B cell (primary cell): ENCODE data around the gene TIAM1. TPM values are rescaled to one million over a fixed set of nuclear protein-coding genes. Genes with fewer than 3 reads are reported as not detected.

Source experiments
- ATAC-seq: fragments of 200-7000 bp; cut with Tn5 transposase; one replicate; pipeline ENCODE4 v1.10.0; 2021; ENCODE audit warnings: low read depth, mild to moderate bottlenecking, moderate number of reproducible peaks, moderate library complexity
- CTCF ChIA-PET: fragments of 350-600 bp; sonication (Branson Sonifier 250); formaldehyde crosslinking; loops from one replicate; lab custom pipeline; 2021; ENCODE audit warnings: antibody characterized with exemption, inconsistent platforms; lab: Charles Lee
- POLR2A ChIA-PET: fragments of 350-600 bp; sonication (Branson Sonifier 250); formaldehyde crosslinking; loops from one replicate; lab custom pipeline; 2021; ENCODE audit warnings: antibody characterized with exemption; lab: Charles Lee
- DNase-seq: peaks from one replicate; pipeline ENCODE4 v3.0.0; 2013
- H2AFZ ChIP-seq: 2 replicates; pipeline ENCODE4 v1.6.1; 2012; ENCODE audit warnings: mild to moderate bottlenecking, low read depth, low read length; ENCODE audit not compliant: insufficient read depth, poor library complexity, severe bottlenecking
- H3K27ac ChIP-seq, 2 donors: 1 replicate in 1 of 2; 2 replicates in 1 of 2; pipeline ENCODE4 v1.5.1; 2012 to 2013; ENCODE audit warnings: low read length in 2 of 2, mild to moderate bottlenecking in 2 of 2, moderate library complexity in 1 of 2
- H3K27me3 ChIP-seq, 4 experiments: fragments of 200-600 bp in 1 of 4; sonication (generic) in 1 of 4; replicated peaks in 1 of 4; 1 replicate in 2 of 4; 2 replicates in 2 of 4; pipeline versions ENCODE4 v1.6.1 to v1.7.0; 2013 to 2016; ENCODE audit warnings: low read length in 3 of 4, mild to moderate bottlenecking in 2 of 4, mixed read lengths in 1 of 4, moderate library complexity in 1 of 4; ENCODE audit not compliant: insufficient read depth in 4 of 4, control insufficient read depth in 3 of 4; ENCODE audit errors: control extremely low read depth in 1 of 4
- H3K36me3 ChIP-seq, 2 experiments: replicated peaks in 1 of 2; 1 replicate in 1 of 2; 2 replicates in 1 of 2; pipeline versions ENCODE4 v1.6.1 to v1.7.1; 2013; ENCODE audit warnings: low read length in 1 of 2; ENCODE audit not compliant: insufficient read depth in 2 of 2, control insufficient read depth in 1 of 2; ENCODE audit errors: control extremely low read depth in 1 of 2, extremely low read depth in 1 of 2
- H3K4me1 ChIP-seq, 2 donors: fragments of 200-600 bp in 1 of 2; sonication (generic) in 1 of 2; 1 replicate in 1 of 2; 2 replicates in 1 of 2; pipeline versions ENCODE4 v1.5.1 to v1.6.1; 2013 to 2017; ENCODE audit warnings: low read length in 2 of 2; ENCODE audit not compliant: control insufficient read depth in 2 of 2, insufficient read depth in 2 of 2
- H3K4me2 ChIP-seq: replicated peaks from 2 replicates; pipeline ENCODE3; 2012; ENCODE audit warnings: mild to moderate bottlenecking, low read depth, low read length; ENCODE audit not compliant: poor library complexity, severe bottlenecking
- H3K4me3 ChIP-seq, 5 experiments: fragments of 200-600 bp in 1 of 5; sonication (generic) in 1 of 5; 1 replicate in 3 of 5; 2 replicates in 2 of 5; pipeline versions ENCODE4 v1.5.1 to v1.7.0; 2011 to 2016; ENCODE audit warnings: low read length in 4 of 5, mild to moderate bottlenecking in 4 of 5, low read depth in 2 of 5, control low read depth in 1 of 5, moderate library complexity in 1 of 5; ENCODE audit not compliant: insufficient read depth in 1 of 5; ENCODE audit errors: control extremely low read depth in 1 of 5, extremely low read depth in 1 of 5
- H3K79me2 ChIP-seq: fragments of 200-600 bp; sonication (generic); one replicate; pipeline ENCODE4 v1.6.0; 2016; ENCODE audit warnings: low read length; ENCODE audit not compliant: control insufficient read depth, insufficient read depth
- H3K9ac ChIP-seq: fragments of 200-600 bp; sonication (generic); 2 replicates; pipeline ENCODE4 v1.6.1; 2017; ENCODE audit warnings: mild to moderate bottlenecking, low read length, moderate library complexity
- H3K9me3 ChIP-seq, 3 donors: one replicate each; pipeline versions ENCODE4 v1.6.1 to v1.7.1; 2013; ENCODE audit warnings: low read length in 2 of 3; ENCODE audit not compliant: control insufficient read depth in 2 of 3, insufficient read depth in 1 of 3; ENCODE audit errors: control extremely low read depth in 1 of 3
- H4K20me1 ChIP-seq: 2 replicates; pipeline ENCODE4 v1.6.0; 2012; ENCODE audit warnings: mild to moderate bottlenecking, low read length; ENCODE audit not compliant: insufficient read depth, control insufficient read depth, poor library complexity, severe bottlenecking
- H3K27ac Mint-ChIP-seq: one replicate; pipeline ENCODE4 v1.8.0; 2021; ENCODE audit warnings: mixed read lengths
- H3K27me3 Mint-ChIP-seq: one replicate; pipeline ENCODE4 v1.8.0; 2021; ENCODE audit warnings: mixed read lengths
- H3K4me1 Mint-ChIP-seq: one replicate; pipeline ENCODE4 v1.8.0; 2021; ENCODE audit warnings: mixed read lengths
- H3K4me3 Mint-ChIP-seq: one replicate; pipeline ENCODE4 v1.8.0; 2021; ENCODE audit warnings: mixed read lengths
- H3K9me3 Mint-ChIP-seq: one replicate; pipeline ENCODE4 v1.8.0; 2022; ENCODE audit warnings: mixed read lengths; ENCODE audit not compliant: insufficient read depth
- EZH2 ChIP-seq: IDR thresholded peaks from 2 replicates; pipeline ENCODE4 v1.6.1; 2012; ENCODE audit warnings: borderline replicate concordance, low read depth, mild to moderate bottlenecking, moderate library complexity, low read length; ENCODE audit not compliant: insufficient read depth, poor library complexity, severe bottlenecking
- WGBS: methylation state at CpG from one replicate; pipeline ENCODE4 v1.1.5; 2013; ENCODE audit warnings: missing lambda C conversion rate; ENCODE audit not compliant: insufficient coverage; 5-methylcytosine and 5-hydroxymethylcytosine counted together
- intact Hi-C: fragments of 100-400 bp; cut with micrococcal nuclease; formaldehyde crosslinking; loops from one replicate; pipeline ENCODE4 v1.10.0; 2022
- polyA plus RNA-seq: library from polyadenylated mRNA; depleted of rRNA; stranded (reverse); fragments of >200 nt; gene quantifications from 2 replicates; pipeline ENCODE4 v1.2.3, GENCODE V29; 2012
- total RNA-seq, 2 donors: library from RNA; stranded (reverse); fragments of 120-200 nt in 1 of 2; gene quantifications; 1 replicate in 1 of 2; 2 replicates in 1 of 2; pipeline versions ENCODE4 v1.2.3 to v1.2.4, GENCODE V29; 2013 to 2022
- TF ChIP-seq, protein P1 (sequence below): fragments of 200-600 bp; IDR thresholded peaks from one replicate; pipeline ENCODE4 v1.8.0; 2022; ENCODE audit warnings: antibody characterized with exemption, mild to moderate bottlenecking

TIAM1 gene
- total and polyA plus RNA-seq, 2 donors (not counting 1 experiment from before 2014, with no cell fraction given), result 0.51 to 1.0 TPM

DNA sequence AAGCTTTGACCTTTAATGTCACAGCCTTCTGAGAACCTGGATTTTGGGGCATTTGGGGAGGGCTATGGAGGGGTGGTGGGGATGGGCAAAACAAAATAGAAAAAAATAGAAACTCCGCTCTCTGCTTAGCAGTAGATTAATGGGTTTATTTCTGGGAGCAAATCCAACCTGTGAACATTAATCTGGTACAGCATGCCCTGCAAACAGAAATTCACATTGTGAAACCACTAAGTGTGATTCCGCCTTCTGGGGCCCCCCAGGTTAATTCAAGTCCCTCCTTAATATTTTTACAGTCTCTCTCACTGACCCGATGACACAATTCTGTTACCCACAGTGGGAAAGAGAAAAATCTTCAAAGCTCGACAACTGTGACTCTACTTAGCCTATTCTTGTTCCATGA is 76.4 kb downstream of the TIAM1 start:
- Mint-ChIP-seq H3K9me3 (peaks cover 2% of the 10 kb centered on the region), H3K27ac (no peak overlapping the region), H3K27me3 (peaks cover 14% of the 10 kb centered on the region), H3K4me1 (no peaks in the 10 kb centered on the region), H3K4me3 (no peak overlapping the region)
- 100% methylated on average over 2 of the region's 4 CpGs for WGBS
- ChIA-PET POLR2A (no interaction called here), CTCF (no interaction called here)
- no peak for DNase-seq
- ATAC-seq, result no peak
- intact Hi-C loops, result no loop called here
- H3K79me2 ChIP-seq, result no peaks in the 10 kb centered on the region
- no peak overlapping the region for H3K9ac ChIP-seq
- H3K4me2 ChIP-seq, result no peak overlapping the region
- no peaks in the 10 kb centered on the region for H3K27me3 ChIP-seq
- H2AFZ ChIP-seq, result no peak overlapping the region
- no peaks in the 10 kb centered on the region for H3K36me3 ChIP-seq
- no peaks in the 10 kb centered on the region for H3K4me1 ChIP-seq
- H3K9me3 ChIP-seq, result peaks cover 0 to 12% (median 0%) of the 10 kb centered on the region in 3 donors
- H4K20me1 ChIP-seq, result no peaks in the 10 kb centered on the region
- H3K27ac ChIP-seq, result no peak overlapping the region
- TF ChIP-seq, protein P1, sequence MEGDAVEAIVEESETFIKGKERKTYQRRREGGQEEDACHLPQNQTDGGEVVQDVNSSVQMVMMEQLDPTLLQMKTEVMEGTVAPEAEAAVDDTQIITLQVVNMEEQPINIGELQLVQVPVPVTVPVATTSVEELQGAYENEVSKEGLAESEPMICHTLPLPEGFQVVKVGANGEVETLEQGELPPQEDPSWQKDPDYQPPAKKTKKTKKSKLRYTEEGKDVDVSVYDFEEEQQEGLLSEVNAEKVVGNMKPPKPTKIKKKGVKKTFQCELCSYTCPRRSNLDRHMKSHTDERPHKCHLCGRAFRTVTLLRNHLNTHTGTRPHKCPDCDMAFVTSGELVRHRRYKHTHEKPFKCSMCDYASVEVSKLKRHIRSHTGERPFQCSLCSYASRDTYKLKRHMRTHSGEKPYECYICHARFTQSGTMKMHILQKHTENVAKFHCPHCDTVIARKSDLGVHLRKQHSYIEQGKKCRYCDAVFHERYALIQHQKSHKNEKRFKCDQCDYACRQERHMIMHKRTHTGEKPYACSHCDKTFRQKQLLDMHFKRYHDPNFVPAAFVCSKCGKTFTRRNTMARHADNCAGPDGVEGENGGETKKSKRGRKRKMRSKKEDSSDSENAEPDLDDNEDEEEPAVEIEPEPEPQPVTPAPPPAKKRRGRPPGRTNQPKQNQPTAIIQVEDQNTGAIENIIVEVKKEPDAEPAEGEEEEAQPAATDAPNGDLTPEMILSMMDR, result no peak
- no peak for TF ChIP-seq EZH2
- no peak overlapping the region for H3K4me3 ChIP-seq

DNA sequence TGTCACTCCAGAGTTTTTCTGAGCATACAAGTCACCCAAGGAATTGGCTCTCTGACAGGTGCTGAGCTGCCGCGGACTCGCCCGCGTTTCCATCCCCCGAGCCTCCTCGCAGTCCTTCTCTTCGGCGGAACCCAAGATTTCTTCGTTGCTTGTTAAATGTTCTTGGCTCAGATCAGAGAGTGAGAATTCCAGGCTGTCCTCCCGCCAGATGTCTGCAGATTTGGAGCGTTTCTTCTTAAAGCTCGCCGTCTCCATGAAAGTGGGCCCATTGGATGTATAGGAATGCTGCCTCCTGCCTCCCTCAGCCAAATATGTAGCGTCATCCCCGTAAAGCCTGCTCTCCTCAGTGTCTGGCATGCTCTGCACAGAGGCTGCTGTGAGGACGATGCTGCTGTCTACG is 77.8 kb downstream of the TIAM1 start:
- Mint-ChIP-seq H3K4me3 (no peak overlapping the region), H3K9me3 (peaks cover 2% of the 10 kb centered on the region), H3K27ac (no peak overlapping the region), H3K4me1 (no peaks in the 10 kb centered on the region), H3K27me3 (peaks cover 14% of the 10 kb centered on the region)
- intact Hi-C loops, result no loop called here
- TF ChIP-seq, protein P1, result no peak
- no peak for TF ChIP-seq EZH2
- Histone ChIP-seq H3K9me3 (peaks cover 0 to 12% (median 0%) of the 10 kb centered on the region in 3 donors), H3K27me3 (no peaks in the 10 kb centered on the region), H3K79me2 (no peaks in the 10 kb centered on the region), H3K4me3 (no peak overlapping the region), H4K20me1 (no peaks in the 10 kb centered on the region), H3K4me1 (no peaks in the 10 kb centered on the region), H3K36me3 (no peaks in the 10 kb centered on the region), H2AFZ (no peak overlapping the region), H3K9ac (no peak overlapping the region), H3K4me2 (no peak overlapping the region), H3K27ac (no peak overlapping the region)
- WGBS, result 94% methylated on average over 18 of the region's 18 CpGs
- ChIA-PET CTCF (no interaction called here), POLR2A (no interaction called here)
- ATAC-seq, result no peak
- no peak for DNase-seq
